SU-DHL-6 (cell line): ENCODE results near the gene CCDC187.

ENCODE experiments used
- H2AFZ ChIP-seq: fragments of 200-600 bp; sonication (generic); 2 replicates; pipeline ENCODE4 v1.6.1; 2014; ENCODE audit warnings: low read depth, mild to moderate bottlenecking, moderate library complexity, mixed read lengths, antibody characterized with exemption, low read length; ENCODE audit not compliant: severe bottlenecking
- H3F3A ChIP-seq: fragments of 200-600 bp; shearing (Covaris generic); 2 replicates; pipeline ENCODE4 v1.6.0; 2016; ENCODE audit warnings: antibody characterized with exemption, mild to moderate bottlenecking; ENCODE audit not compliant: insufficient read depth
- H3K27ac ChIP-seq: fragments of 200-600 bp; sonication (generic); 2 replicates; pipeline ENCODE4 v1.5.1; 2016; ENCODE audit warnings: low read depth, mild to moderate bottlenecking, low read length, moderate library complexity, mixed read lengths
- H3K27me3 ChIP-seq: fragments of 200-600 bp; sonication (generic), shearing (Covaris generic); 2 replicates; pipeline ENCODE4 v1.6.0; 2014; ENCODE audit warnings: mild to moderate bottlenecking, low read length
- H3K36me3 ChIP-seq: fragments of 200-600 bp; sonication (generic); 2 replicates; pipeline ENCODE4 v1.6.1; 2014; ENCODE audit warnings: mild to moderate bottlenecking, low read length, mixed read lengths
- H3K4me2 ChIP-seq: fragments of 300-600, 200-600 bp; shearing (Covaris generic), sonication (generic); 2 replicates; pipeline ENCODE4 v1.6.0; 2014; ENCODE audit warnings: low read length, low read depth, mild to moderate bottlenecking; ENCODE audit not compliant: poor library complexity, severe bottlenecking
- H3K4me3 ChIP-seq: fragments of 200-600 bp; sonication (generic); 2 replicates; pipeline ENCODE4 v1.5.1; 2014; ENCODE audit warnings: antibody characterized with exemption, low read length, mild to moderate bottlenecking, mixed read lengths; ENCODE audit not compliant: insufficient read depth, poor library complexity, severe bottlenecking
- H3K79me2 ChIP-seq: fragments of 200-600 bp; sonication (generic); 2 replicates; pipeline ENCODE4 v1.6.1; 2014; ENCODE audit warnings: mild to moderate bottlenecking, low read length, moderate library complexity; ENCODE audit not compliant: insufficient read depth
- H3K9ac ChIP-seq: fragments of 200-600 bp; sonication (generic); 2 replicates; pipeline ENCODE4 v1.7.0; 2014; ENCODE audit warnings: mild to moderate bottlenecking, low read length
- H3K9me2 ChIP-seq: fragments of 200-600 bp; sonication (generic); replicated peaks from 2 replicates; pipeline ENCODE4 v1.6.1; 2014; ENCODE audit warnings: low read length; ENCODE audit not compliant: insufficient read depth
- H3K9me3 ChIP-seq: fragments of 200-600 bp; sonication (generic); 2 replicates; pipeline ENCODE4 v1.6.1; 2014; ENCODE audit warnings: low read length, mixed read lengths; ENCODE audit not compliant: insufficient read depth
- H4K20me1 ChIP-seq: fragments of 200-600 bp; sonication (generic); 2 replicates; pipeline ENCODE4 v1.6.1; 2014; ENCODE audit warnings: low read depth, mild to moderate bottlenecking, antibody characterized with exemption, low read length, moderate library complexity, mixed read lengths
- CTCF ChIP-seq: fragments of 200-600 bp; sonication (generic); IDR thresholded peaks from one replicate; pipeline ENCODE4 v1.5.1; 2017; ENCODE audit warnings: antibody characterized with exemption, mild to moderate bottlenecking, low read length, moderate library complexity; ENCODE audit not compliant: insufficient read depth, poor library complexity, severe bottlenecking
- EZH2phosphoT487 ChIP-seq: fragments of 200-600 bp; sonication (generic), shearing (Covaris generic); conservative IDR thresholded peaks from 2 replicates; pipeline ENCODE4 v1.6.1; 2018; ENCODE audit warnings: mild to moderate bottlenecking, antibody characterized with exemption, low read length, moderate library complexity, mixed read lengths

Gene CCDC187

DNA sequence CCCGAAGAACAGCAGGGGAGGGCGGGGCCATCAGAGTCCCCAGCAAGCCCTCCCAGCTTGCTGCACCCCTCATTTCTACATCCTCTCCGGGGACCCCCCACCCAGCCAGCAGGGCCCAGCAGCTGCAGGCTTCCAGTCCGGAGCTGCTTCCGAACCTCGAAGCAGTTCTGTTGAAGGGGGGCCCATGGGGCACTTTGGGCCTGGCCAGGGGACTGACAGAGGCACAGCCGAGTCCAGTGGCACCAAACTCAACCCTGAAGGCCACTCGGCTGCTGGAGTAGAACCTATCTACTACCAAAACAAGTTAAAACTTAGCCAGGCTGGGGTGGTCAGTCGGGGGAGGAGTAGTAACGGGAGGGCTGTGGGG lies 8.1 kb upstream of the CCDC187 start:
- H3K79me2 ChIP-seq, result no peaks in the 10 kb centered on the region
- no peaks in the 10 kb centered on the region for H3K36me3 ChIP-seq
- peaks cover 27% of the 10 kb centered on the region; the same call in 1 of the 2 replicates for H3K9me3 ChIP-seq
- no peak overlapping the region for H3K27ac ChIP-seq
- TF ChIP-seq EZH2phosphoT487 (no peak), CTCF (no peak)
- H3K27me3 ChIP-seq, result no peaks in the 10 kb centered on the region
- no peak overlapping the region for H3K9ac ChIP-seq
- no peaks in the 10 kb centered on the region for H3K9me2 ChIP-seq
- H3K4me2 ChIP-seq, result no peak overlapping the region
- H3K4me3 ChIP-seq, result no peak overlapping the region
- no peak overlapping the region for H2AFZ ChIP-seq
- H4K20me1 ChIP-seq, result no peaks in the 10 kb centered on the region
- H3F3A ChIP-seq, result 0 out of 2 replicates have a peak, but pooled peaks cover 6% of the 10 kb centered on the region

DNA sequence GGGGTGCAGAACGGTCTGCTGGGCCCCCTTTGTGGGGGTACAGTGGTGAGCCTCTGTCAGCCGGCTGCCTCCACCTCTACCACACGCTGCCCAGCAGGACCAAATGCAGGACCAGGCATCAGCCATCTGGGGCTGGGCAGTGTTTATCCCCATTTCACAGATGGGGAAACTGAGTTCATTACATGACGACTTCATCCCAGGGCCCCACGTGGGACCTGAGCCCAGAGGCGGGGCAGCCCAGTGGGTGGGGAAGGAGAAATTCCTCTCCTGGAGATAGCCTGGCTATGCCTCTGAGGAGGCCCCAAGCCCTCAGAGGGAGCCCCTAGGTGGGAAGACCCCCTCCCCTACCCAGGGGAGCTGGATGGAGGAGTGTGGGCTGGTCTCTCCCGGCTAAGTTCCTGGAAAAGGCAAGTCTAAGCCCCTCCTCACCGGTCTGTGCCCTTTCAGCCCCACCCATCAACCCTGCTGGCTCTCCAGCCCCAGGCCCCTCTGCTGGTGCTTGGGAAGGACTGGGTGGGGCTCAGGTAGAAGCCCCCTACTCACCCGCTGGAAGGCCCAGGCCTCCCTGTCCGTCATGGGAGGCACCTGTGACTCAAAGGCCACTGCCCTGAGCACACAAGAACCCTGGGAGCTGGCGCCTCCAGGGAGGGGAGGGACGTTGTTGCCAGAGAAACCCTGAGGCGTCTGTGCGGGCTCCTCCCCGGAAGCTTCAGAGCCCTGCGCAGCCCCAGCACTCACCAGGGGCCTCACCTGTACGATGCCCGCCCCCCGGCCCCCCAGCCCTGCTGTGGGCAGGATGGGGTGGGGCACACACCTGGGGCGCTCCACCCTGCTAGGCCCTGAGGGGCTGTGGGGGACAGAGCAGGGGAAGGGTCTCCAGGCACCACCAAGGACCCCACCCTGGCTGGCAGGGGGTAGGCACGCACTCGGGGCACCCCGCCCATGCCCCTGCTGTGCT lies 7.4 kb upstream of the CCDC187 start:
- Histone ChIP-seq H3K27me3 (no peaks in the 10 kb centered on the region), H3K9me2 (no peaks in the 10 kb centered on the region), H3F3A (0 out of 2 replicates have a peak, but pooled peaks cover 6% of the 10 kb centered on the region), H4K20me1 (no peaks in the 10 kb centered on the region), H3K4me3 (no peak overlapping the region), H3K9ac (no peak overlapping the region), H3K4me2 (no peak overlapping the region), H3K9me3 (peaks cover 27% of the 10 kb centered on the region; the same call in 1 of the 2 replicates), H2AFZ (no peak overlapping the region), H3K36me3 (no peaks in the 10 kb centered on the region), H3K79me2 (no peaks in the 10 kb centered on the region), H3K27ac (no peak overlapping the region)
- TF ChIP-seq EZH2phosphoT487, result no peak
- TF ChIP-seq CTCF, result no peak

DNA sequence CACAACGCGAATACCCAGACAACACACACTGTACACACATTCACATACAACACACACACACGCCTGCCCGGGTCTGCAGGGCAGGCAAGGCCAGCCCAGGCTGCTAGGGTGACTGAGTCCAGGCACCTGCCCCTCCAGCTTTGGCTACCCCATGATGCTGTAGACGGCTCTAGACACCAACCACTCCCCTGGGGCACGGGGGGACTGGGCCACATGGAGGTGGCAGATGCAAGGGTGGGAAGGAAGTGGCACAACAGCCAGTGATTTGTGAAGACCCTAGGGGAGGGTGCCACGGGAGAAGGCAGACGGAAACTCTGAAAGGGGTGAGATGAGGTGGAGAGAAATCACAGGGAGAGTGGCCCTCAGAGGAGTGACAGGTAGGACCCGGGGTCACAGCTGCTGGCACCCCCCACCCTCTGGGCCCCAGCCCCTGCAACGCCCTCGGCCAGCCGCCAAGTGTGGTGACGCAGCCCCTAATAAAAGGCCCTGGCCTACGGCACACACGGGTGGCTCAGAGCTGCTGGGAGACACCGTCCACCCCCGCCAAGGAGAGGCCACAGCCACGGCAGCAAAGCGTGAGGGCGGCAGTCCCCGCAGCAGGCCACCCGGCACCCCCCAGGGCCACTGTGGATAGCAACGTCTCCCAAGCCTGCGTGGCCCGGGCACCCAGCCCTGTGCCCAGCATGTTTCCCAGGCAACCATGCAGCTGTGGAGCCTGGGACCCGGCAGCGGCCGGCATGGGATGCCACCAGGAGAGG lies 6.6 kb upstream of the CCDC187 start:
- TF ChIP-seq EZH2phosphoT487 (no peak), CTCF (no peak)
- Histone ChIP-seq H4K20me1 (no peaks in the 10 kb centered on the region), H3K4me3 (no peak overlapping the region), H3K27me3 (no peaks in the 10 kb centered on the region), H2AFZ (no peak overlapping the region), H3K27ac (no peak overlapping the region), H3K9ac (no peak overlapping the region), H3F3A (0 out of 2 replicates have a peak, but pooled peaks cover 6% of the 10 kb centered on the region), H3K9me2 (no peaks in the 10 kb centered on the region), H3K4me2 (no peak overlapping the region), H3K36me3 (no peaks in the 10 kb centered on the region), H3K9me3 (peaks cover 22% of the 10 kb centered on the region; the same call in 1 of the 2 replicates), H3K79me2 (no peaks in the 10 kb centered on the region)
